Esophagus mucosa (tissue), 1 donor: ENCODE data around the gene RGL2. TPM values are rescaled to one million over a fixed set of nuclear protein-coding genes. Genes with fewer than 3 reads are reported as not detected.
"Not testable (repeated sequence)": the region's sequence is repeated elsewhere in the genome, so short reads cannot be mapped to it uniquely, and the experiment has no call there.

ENCODE experiments used
- ATAC-seq: fragments of 200-7000 bp; cut with Tn5 transposase; one replicate; pipeline ENCODE4 v1.9.1; 2020
- total RNA-seq: library from RNA; stranded (reverse); gene quantifications from one replicate; pipeline ENCODE4 v1.2.4, GENCODE V29; 2023
- donor health status: DM: yes; HTN: yes; CAD: no.

Gene RGL2
- total RNA-seq, 1 donor from 2014 or later: 55.8 TPM

DNA sequence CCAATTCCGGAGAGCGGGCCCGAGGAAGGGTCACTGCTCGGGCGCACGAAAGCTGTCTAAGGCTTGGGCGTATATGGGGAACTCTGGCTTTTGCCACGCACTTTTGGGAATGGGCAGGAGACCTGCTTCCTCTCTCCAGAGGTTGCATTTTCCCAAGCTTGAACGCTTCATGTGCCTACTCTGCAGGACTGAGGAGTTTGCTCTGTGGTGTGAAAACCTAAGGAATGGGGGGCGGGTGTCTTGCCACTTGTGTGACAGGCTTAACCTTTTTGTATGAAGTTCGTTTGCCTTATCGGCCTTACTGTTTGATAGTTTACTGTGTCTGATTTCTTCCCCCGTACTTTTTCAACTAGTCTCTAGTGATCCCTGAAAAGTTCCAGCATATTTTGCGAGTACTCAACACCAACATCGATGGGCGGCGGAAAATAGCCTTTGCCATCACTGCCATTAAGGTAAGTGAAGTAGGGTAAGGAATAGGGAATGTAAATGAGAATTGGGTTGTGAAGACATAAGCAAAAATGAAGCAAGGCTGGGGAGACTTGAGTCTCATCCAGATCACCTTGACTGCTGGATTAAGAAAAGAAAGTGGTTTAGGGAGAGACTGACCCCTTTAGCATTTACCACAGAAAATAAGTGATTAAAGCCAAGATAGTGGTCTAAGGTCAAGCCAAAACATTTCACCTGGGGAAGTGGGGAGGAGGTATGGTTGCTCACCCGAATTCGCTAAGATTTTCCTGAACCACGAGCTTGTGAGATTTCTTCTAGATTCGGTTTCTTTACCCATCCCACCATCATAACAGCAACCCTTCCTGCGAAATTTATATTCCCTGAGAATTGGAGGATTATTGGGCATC lies 26.2 kb downstream of the RGL2 start:
- ATAC-seq: peak; percentile 1

GRCh38 chr6:33271468-33272274 lies 27.1 kb downstream of the RGL2 start, which contains the start of the genes RPS18 and VPS52:
Gene RPS18 (plus strand): TSS chr6:33272075. CDS start chr6:33272120, 45 bp downstream.
Gene VPS52 (minus strand): TSS chr6:33271876. CDS start chr6:33271675, 201 bp downstream.
- ATAC-seq: peak; percentile 86

DNA sequence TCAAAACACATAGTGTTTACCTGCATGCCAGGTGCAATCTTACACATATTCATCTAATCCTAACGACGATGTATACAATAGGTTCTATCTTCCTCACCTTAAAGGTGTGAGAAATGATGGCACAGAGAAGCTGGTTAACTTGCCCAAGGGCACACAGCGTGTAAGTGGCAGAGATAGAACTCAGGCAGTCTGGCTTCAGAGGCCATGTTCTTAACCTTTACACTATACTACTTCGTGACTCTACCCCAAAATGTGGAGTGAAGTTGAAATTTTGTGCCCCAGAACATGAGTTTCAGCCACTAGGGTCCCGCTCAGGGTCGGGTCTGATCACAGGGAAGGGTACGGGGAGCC lies 27.6 kb downstream of the RGL2 start:
- peak; percentile 22 for ATAC-seq

DNA sequence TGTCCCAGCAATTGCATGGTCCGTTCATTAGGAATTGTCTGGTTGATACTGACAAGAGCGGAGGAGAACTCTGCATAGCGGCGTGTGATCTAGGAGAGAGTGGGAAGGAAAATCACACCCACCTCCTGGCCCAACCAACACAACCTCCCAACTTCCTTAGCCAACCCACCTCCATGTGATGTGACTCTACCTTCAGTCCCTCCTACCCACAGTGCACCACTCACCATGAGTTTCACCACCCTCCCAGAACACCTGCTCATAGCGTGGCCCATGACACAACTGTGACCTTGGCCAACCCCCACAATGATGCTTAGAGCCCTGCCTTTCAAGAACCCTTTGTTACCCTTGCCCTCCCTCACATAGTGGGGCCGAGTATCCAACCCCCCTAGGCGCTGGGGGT lies 34.7 kb downstream of the RGL2 start:
- no peak for ATAC-seq

GRCh38 chr6:33262490-33262889 lies 36.3 kb downstream of the RGL2 start:
- not testable (repeated sequence) for ATAC-seq

- no peak for ATAC-seq
These were observed 39.7 kb downstream of the RGL2 start for GRCh38 chr6:33259032-33259431.

- ATAC-seq: no peak
These were observed 44.2 kb downstream of the RGL2 start for GRCh38 chr6:33254591-33254990.

DNA sequence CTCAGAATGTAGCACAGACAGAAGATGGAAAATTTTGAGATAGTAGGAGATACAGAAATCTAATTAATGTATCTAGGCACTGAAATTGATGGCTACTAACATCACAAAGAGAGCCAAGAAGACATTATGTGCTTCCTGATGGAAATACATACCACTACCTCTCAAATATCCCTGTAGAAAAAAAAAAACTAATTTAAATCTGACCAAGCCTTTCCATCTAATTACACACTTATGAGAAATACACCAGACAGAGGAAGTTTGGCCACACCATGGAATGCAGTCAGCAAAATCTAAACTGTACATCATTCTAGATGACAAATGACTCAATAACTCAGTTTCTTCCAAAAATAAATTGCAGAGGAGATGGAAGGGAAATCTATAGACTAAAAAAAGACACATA lies 46.0 kb downstream of the RGL2 start:
- no peak for ATAC-seq

GRCh38 chr6:33251395-33252012 lies 47.2 kb downstream of the RGL2 start:
- no peak for ATAC-seq

- ATAC-seq: no peak
These were observed 48.0 kb downstream of the RGL2 start for GRCh38 chr6:33250731-33251130.

GRCh38 chr6:33249732-33250630 lies 48.8 kb downstream of the RGL2 start:
- ATAC-seq: peak; percentile 1

DNA sequence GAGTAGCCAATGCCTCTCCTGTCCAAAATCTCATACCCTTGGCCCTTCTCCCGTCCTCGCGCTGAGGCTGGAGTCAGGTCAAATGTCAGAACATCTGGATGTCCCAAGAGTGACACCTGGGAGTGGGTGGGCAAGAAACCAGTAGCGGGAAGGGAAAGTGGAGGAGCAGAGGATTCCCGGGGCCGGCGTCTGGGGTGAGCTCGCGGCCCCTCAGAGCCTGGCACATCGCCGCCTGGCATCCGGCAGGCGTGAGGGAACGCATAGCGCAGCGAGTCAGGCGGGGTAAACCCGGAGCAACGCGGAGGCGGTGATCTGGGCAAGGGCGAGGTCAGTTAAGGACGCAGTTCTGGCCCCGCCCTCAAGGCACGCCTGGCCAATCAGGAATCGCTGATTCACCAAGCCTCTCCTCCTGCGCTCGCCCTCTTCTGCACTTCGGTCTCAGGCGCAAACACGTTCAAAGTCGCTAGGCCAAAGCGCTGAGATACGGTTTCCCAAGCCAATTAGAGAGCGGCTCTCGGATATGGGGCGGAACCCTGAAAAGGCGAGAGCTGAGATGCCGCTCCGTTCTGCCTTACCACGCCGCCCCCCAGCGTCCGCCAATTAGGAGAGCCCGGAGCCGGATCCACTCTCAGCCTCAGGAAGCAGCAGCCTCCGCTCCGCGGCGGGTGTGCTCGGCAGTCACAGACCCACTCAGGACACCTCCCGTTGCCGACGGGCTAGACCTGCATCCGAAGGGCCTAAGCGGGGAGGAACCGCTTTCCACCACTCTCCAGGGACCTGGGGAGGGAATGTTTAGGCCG lies 49.6 kb downstream of the RGL2 start:
- ATAC-seq: peak; percentile 96

- peak; percentile 4 for ATAC-seq
These were observed 50.2 kb downstream of the RGL2 start for GRCh38 chr6:33248643-33248931.

GRCh38 chr6:33247977-33248642 lies 50.6 kb downstream of the RGL2 start:
- peak; percentile 75 for ATAC-seq

DNA sequence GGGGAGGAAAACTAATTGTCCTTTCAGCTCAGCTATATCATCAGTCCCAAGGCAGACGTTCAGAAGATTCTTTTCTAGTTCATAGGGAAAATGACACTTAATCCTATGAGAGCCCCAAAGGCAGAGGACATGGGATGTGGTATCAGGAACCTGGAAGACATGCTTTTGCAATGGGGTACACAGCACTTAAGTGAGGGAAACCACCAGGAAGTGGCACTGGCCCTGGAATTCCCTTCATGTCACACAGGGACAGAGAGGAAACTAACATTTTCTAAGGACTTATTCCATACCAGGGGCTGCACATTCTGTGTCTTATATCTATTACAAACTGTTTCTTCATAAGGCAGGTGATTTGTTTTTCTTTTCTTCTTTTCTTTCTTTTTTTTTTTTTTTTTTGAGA lies 55.3 kb downstream of the RGL2 start:
- ATAC-seq: no peak

DNA sequence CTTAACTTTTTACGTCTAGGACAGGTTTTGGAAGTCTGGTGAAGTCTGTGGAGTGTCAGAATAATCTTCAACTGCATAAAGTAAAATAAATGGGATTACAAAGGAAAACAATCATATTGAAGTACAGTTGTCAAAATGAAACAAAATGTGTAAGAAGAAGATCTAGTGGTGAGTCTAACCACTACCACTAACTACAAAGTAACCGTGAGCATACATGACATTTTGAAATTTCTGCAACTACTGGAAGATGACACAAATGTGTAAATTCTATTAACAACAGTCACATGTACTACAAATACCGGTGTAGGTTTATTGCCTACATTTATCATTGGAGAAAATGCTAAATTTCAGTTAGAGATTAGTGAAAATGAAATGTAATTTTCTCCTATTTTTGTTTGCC lies 56.8 kb downstream of the RGL2 start:
- no peak for ATAC-seq
